Heart left ventricle (tissue), 16 donors: ENCODE measurements around the gene FLCN. TPM values are rescaled to one million over a fixed set of nuclear protein-coding genes. Genes with fewer than 3 reads are reported as not detected.

Source experiments
- ATAC-seq, 4 donors: fragments of 200-7000 bp; cut with Tn5 transposase; one replicate each; pipeline ENCODE4 v1.9.1; 2020 to 2022; ENCODE audit warnings: moderate library complexity in 4 of 4, mild to moderate bottlenecking in 3 of 4, moderate number of reproducible peaks in 1 of 4
- DNase-seq, 5 donors: peaks; one replicate each; pipeline ENCODE4 v3.0.0-alpha.2; 2020
- H3K27ac ChIP-seq, 12 donors: fragments of 200-600 bp; sonication (generic) in 4 of 12; one replicate each; pipeline versions ENCODE4 v1.5.0 to v1.8.0; 2016 to 2022; ENCODE audit warnings: mild to moderate bottlenecking in 2 of 12
- H3K27me3 ChIP-seq, 9 donors: fragments of 200-600 bp; sonication (generic) in 2 of 9; one replicate each; pipeline versions ENCODE4 v1.5.1 to v1.8.0; 2016 to 2022; ENCODE audit warnings: mild to moderate bottlenecking in 3 of 9
- H3K36me3 ChIP-seq, 9 donors: fragments of 200-600 bp; sonication (generic) in 2 of 9; one replicate each; pipeline versions ENCODE4 v1.5.0 to v1.8.0; 2018 to 2022; ENCODE audit warnings: mild to moderate bottlenecking in 2 of 9
- H3K4me1 ChIP-seq, 12 donors: fragments of 200-600 bp; sonication (generic) in 4 of 12; one replicate each; pipeline versions ENCODE4 v1.5.0 to v1.8.0; 2016 to 2022; ENCODE audit warnings: mild to moderate bottlenecking in 3 of 12
- H3K4me3 ChIP-seq, 12 donors: fragments of 200-600 bp; sonication (generic) in 4 of 12; one replicate each; pipeline versions ENCODE4 v1.5.0 to v1.8.0; 2017 to 2022; ENCODE audit warnings: mild to moderate bottlenecking in 9 of 12, moderate library complexity in 4 of 12
- H3K9me3 ChIP-seq, 12 donors: fragments of 200-600 bp; sonication (generic) in 4 of 12; one replicate each; pipeline versions ENCODE4 v1.5.0 to v1.8.0; 2016 to 2022; ENCODE audit warnings: mild to moderate bottlenecking in 1 of 12
- POLR2A ChIP-seq, 2 donors: fragments of 450-650 bp; IDR thresholded peaks; one replicate each; pipeline ENCODE4 v1.6.1; 2017; ENCODE audit warnings: antibody characterized with exemption in 2 of 2, mild to moderate bottlenecking in 2 of 2, moderate library complexity in 2 of 2
- WGBS, 4 donors: extraction: QIAGEN DNeasy Blood & Tissue Kit in 2 of 4; methylation state at CpG; one replicate each; pipeline versions ENCODE4 v1.1.5 to v1.1.7; 2013 to 2018; 5-methylcytosine and 5-hydroxymethylcytosine counted together
- intact Hi-C, 10 donors: fragments of 100-400 bp; cut with DNase I; formaldehyde crosslinking; loops; one replicate each; pipeline versions ENCODE4 v1.11.1 to v1.14.2; 2022
- polyA plus RNA-seq, 2 donors: library from polyadenylated mRNA; stranded (reverse); fragments of 200-250 nt; gene quantifications; one replicate each; pipeline ENCODE4 v1.2.3, GENCODE V29; 2013
- total RNA-seq, 9 donors: library from RNA; depleted of rRNA in 2 of 9; stranded (reverse); fragments of >200 nt in 2 of 9; fragmentation: NEBNext Ultra II Directional in 3 of 9; extraction: Animal tissue kit (Norgen Biotek cat#: 25700) in 3 of 9; gene quantifications; one replicate each; pipeline versions ENCODE4 v1.1.0 to v1.2.4, GENCODE V29; 2016 to 2023
- TF ChIP-seq, protein P1 (sequence below), 12 donors: fragments of 200-600 bp; sonication (generic) in 4 of 12; IDR thresholded peaks; one replicate each; pipeline versions ENCODE4 v1.5.0 to v1.8.0; 2018 to 2022; ENCODE audit warnings: antibody characterized with exemption in 12 of 12, mild to moderate bottlenecking in 5 of 12
- donor health status: ischemic (EF 13 %, LVEDD 7.1; RV severe dilation, severe dysfunction).
- donor health status: healthy with polysubstance abuse.
- donor health status: DM: no; HTN: yes; CAD: no.
- donor health status: DM: no; HTN: no; CAD: no.
- donor health status: ischemic (EF 25% LVEDD 6.9; RV normal size, moderate dysfunction).
- donor health status: ischemic (EF 25% LVEDD 5.7; RV mildly dilated, moderate dysfunction).
- donor health status: healthy.
- donor health status: DM: yes; HTN: yes; CAD: no.
- donor health status: ischemic (EF 35%, LVEDD 5.7; RV mildly dilated, moderate dysfunction).
- donor health status: nonischemic (EF 11% LVEDD 7.7; RV severe dilation, severe dysfunction).
- donor health status: DM: yes; HTN: yes; CAD: no.
- donor health status: PGD.
- donor health status: ischemic (EF 29% LVEDD 5.4; RV normal size, mild dysfunction).
- donor health status: nonischemic (EF 23%, LVEDD 6.1; RV moderate dilation, normal function).

The FLCN gene
- total and polyA plus RNA-seq, 11 donors: 21.1 to 120 (median 32.6) TPM

DNA sequence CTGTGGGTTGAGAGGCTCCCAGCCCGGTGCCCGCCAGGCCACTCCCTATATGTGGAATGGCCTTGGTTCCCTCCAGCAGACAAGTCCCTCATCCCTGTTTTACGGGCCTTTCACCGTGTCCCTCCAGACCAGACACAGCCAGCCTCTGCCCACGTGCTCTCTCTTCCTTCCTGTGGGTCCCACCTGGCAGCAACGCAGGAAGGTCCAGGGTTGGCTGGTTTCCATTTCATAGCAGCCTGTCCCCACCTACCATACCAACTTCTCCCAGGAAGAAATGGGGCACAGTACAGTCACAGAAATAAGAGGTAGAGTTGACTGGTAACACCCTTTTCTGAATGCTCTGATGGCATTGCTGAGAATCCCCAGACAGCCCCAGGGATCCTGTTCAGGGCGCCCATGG, 65.8 kb downstream of the FLCN start:
- ATAC-seq (no peak), DNase-seq (peak in 1 of 5 donors; percentile 31)
- intact Hi-C loops: loop anchor here in 1 of 10 donors (5.0 kb wide), 1 partner anchor 66 kb away; the partner anchor contains the start of gene FLCN
- peaks cover 6 to 98% (median 84%) of the 10 kb centered on the region in 9 donors for H3K36me3 ChIP-seq
- H3K4me1 ChIP-seq: peaks cover 0 to 40% (median 19%) of the 10 kb centered on the region in 12 donors
- H3K9me3 ChIP-seq: no peaks in the 10 kb centered on the region
- H3K27me3 ChIP-seq: no peaks in the 10 kb centered on the region
- peak overlapping the region in 6 of 12 donors; percentile 3 to 76 (median 29) for H3K27ac ChIP-seq
- WGBS, 4 donors: 71 to 80% (median 74%) methylated on average over 7 of the region's 7 CpGs
- TF ChIP-seq, protein P1, sequence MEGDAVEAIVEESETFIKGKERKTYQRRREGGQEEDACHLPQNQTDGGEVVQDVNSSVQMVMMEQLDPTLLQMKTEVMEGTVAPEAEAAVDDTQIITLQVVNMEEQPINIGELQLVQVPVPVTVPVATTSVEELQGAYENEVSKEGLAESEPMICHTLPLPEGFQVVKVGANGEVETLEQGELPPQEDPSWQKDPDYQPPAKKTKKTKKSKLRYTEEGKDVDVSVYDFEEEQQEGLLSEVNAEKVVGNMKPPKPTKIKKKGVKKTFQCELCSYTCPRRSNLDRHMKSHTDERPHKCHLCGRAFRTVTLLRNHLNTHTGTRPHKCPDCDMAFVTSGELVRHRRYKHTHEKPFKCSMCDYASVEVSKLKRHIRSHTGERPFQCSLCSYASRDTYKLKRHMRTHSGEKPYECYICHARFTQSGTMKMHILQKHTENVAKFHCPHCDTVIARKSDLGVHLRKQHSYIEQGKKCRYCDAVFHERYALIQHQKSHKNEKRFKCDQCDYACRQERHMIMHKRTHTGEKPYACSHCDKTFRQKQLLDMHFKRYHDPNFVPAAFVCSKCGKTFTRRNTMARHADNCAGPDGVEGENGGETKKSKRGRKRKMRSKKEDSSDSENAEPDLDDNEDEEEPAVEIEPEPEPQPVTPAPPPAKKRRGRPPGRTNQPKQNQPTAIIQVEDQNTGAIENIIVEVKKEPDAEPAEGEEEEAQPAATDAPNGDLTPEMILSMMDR (IDR thresholded peaks at IDR 0.05): no peak
- no peak for TF ChIP-seq POLR2A (IDR thresholded peaks at IDR 0.05)
- H3K4me3 ChIP-seq: no peak overlapping the region

DNA sequence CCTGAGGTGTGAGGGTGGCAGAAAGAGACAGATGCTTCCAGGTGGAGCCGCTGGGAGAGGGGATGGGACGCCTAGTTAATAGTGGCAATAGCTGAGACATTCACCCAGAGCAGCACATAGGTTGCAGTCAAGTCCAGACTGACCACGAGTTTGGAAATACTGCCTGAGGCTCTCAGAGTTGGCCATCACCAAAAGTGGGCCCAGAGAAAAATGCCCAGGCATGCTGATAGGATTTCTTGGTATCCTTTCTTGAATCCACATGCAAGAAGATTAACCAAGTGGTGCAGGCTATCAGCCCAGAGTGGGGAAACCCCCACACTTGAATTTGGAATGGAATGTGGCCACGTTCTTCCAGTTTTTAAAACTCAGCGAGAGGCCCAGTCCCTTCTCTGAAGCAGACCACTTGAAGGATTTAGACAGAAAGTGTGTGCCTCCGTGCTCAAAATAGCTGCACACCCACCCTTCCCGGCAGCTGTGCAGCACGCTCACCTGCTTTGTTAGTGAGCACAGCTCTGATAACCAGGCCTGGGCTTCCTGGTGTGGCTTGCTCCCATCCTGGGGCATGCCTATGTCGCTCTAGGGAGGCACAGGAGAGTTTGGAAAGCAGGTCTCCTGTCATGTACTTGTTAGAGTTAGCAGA, 66.5 kb downstream of the FLCN start:
- Histone ChIP-seq H3K9me3 (no peaks in the 10 kb centered on the region), H3K4me3 (no peak overlapping the region), H3K4me1 (peaks cover 0 to 33% (median 19%) of the 10 kb centered on the region in 12 donors), H3K27me3 (no peaks in the 10 kb centered on the region), H3K36me3 (peaks cover 3 to 98% (median 84%) of the 10 kb centered on the region in 9 donors), H3K27ac (peak overlapping the region in 6 of 12 donors; percentile 3 to 76 (median 18))
- WGBS, 4 donors: 52 to 68% (median 63%) methylated on average over 9 of the region's 9 CpGs
- DNase-seq (peak in 1 of 5 donors; percentile 25), ATAC-seq (no peak)
- intact Hi-C loops: loop anchor here in 1 of 10 donors (5.0 kb wide), 1 partner anchor 67 kb away; the partner anchor contains the start of gene FLCN
- TF ChIP-seq, protein P1 (IDR thresholded peaks at IDR 0.05): no peak
- no peak for TF ChIP-seq POLR2A (IDR thresholded peaks at IDR 0.05)

DNA sequence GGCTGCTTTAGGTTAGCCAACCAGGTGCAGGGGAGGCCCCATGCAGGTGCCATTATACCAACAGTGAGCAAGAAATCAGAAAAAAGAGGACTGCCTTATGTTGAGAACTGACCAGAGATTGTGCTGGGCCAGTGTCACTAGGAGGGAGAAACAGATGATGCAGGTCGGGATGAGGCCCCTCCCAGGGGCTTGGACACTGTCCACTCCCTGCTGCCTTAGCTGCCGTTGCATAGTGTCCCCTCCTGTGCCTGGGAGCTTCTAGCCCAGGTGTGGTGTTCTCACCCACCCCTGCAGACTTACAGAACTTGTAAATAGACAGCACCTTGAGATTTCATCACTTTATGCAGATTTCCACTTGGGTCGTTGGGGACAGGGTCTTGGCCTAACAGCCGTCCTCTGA, 67.6 kb downstream of the FLCN start:
- DNase-seq (peak in 1 of 5 donors; percentile 3), ATAC-seq (no peak)
- WGBS, 4 donors: 85 to 95% (median 90%) methylated on average over 4 of the region's 4 CpGs
- no peaks in the 10 kb centered on the region for H3K9me3 ChIP-seq
- intact Hi-C loops: no loop called here
- no peak overlapping the region for H3K4me3 ChIP-seq
- H3K27me3 ChIP-seq: no peaks in the 10 kb centered on the region
- peaks cover 4 to 98% (median 84%) of the 10 kb centered on the region in 9 donors for H3K36me3 ChIP-seq
- H3K27ac ChIP-seq: no peak overlapping the region
- H3K4me1 ChIP-seq: peaks cover 0 to 28% (median 19%) of the 10 kb centered on the region in 12 donors
- TF ChIP-seq, protein P1 (IDR thresholded peaks at IDR 0.05): no peak
- TF ChIP-seq POLR2A (IDR thresholded peaks at IDR 0.05): no peak

DNA sequence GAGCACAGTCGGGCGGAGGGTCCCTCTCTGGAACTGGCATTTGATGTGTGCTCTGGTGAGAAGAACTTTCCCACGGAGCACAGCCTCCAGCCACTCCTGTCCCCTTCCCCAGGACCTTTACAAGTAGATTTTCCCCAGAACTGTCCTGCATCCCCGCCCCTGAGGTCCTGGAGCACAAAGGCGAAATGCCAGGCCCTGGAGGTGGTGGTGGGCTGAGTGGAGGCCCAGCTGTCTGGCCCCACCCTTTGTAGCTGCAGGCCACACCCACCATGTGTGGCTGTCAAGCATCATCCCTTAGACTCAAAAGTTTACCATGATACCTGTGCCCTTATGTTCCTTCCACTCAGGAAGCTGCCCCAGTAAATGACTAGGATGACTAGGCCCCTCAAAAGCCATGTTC, 68.6 kb downstream of the FLCN start:
- no peaks in the 10 kb centered on the region for H3K27me3 ChIP-seq
- H3K4me1 ChIP-seq: peaks cover 0 to 28% (median 19%) of the 10 kb centered on the region in 12 donors
- intact Hi-C loops: no loop called here
- no peak for TF ChIP-seq POLR2A (IDR thresholded peaks at IDR 0.05)
- TF ChIP-seq, protein P1 (IDR thresholded peaks at IDR 0.05): no peak
- H3K27ac ChIP-seq: no peak overlapping the region
- peak in 1 of 5 donors; percentile 54 for DNase-seq
- no peaks in the 10 kb centered on the region for H3K9me3 ChIP-seq
- WGBS, 4 donors: 89 to 93% (median 91%) methylated on average over 5 of the region's 5 CpGs
- no peak for ATAC-seq
- no peak overlapping the region for H3K4me3 ChIP-seq
- peaks cover 5 to 98% (median 84%) of the 10 kb centered on the region in 9 donors for H3K36me3 ChIP-seq
